NCI-H2107 (cell line): ENCODE measurements around the gene FEZF2.

Experiments used
- DNase-seq: peaks from one replicate; lab custom pipeline; 2025; lab: John Stamatoyannopoulos, UW

The FEZF2 gene

GRCh38 chr3:62329971-62330370 is 43.4 kb downstream of the FEZF2 start:
- no peak for DNase-seq

GRCh38 chr3:62325896-62326295 is 47.5 kb downstream of the FEZF2 start:
- no peak for DNase-seq

- no peak for DNase-seq
Observed at GRCh38 chr3:62323241-62323640, 50.1 kb downstream of the FEZF2 start.
